ENCODE measurements around the gene PTCD1.

The PTCD1 gene

GRCh38 chr7:99372275-99373090 is 66.1 kb downstream of the PTCD1 start:
- Histone ChIP-seq H3K9ac (ENCODE audit: low read depth in 1 of 2, low read length in 2 of 2) (peak overlapping the region in 1 of 2 donors; percentile 17), H3K36me3 (ENCODE audit: control insufficient read depth in 2 of 2, insufficient read depth in 2 of 2, low read length in 2 of 2) (peaks cover 0 to 4% of the 10 kb centered on the region in 2 donors), H3K9me3 (ENCODE audit: control insufficient read depth in 2 of 2, low read length in 2 of 2) (no peaks in the 10 kb centered on the region), H3K27me3 (ENCODE audit: control insufficient read depth in 2 of 2, insufficient read depth in 2 of 2, low read length in 2 of 2) (no peaks in the 10 kb centered on the region), H3K4me1 (ENCODE audit: control insufficient read depth in 2 of 2, insufficient read depth in 2 of 2, low read length in 2 of 2) (peaks cover 11 to 15% of the 10 kb centered on the region in 2 donors), H3K4me3 (ENCODE audit: low read length in 2 of 2) (peak overlapping the region; percentile 4 to 57), H3K27ac (ENCODE audit: low read depth in 2 of 2, low read length in 2 of 2) (peak overlapping the region in 1 of 2 donors; percentile 40)

- H3K9ac ChIP-seq (ENCODE audit: low read depth in 1 of 2, low read length in 2 of 2) = no peak overlapping the region
- no peak overlapping the region for H3K27ac ChIP-seq (ENCODE audit: low read depth in 2 of 2, low read length in 2 of 2)
- no peaks in the 10 kb centered on the region for H3K27me3 ChIP-seq (ENCODE audit: control insufficient read depth in 2 of 2, insufficient read depth in 2 of 2, low read length in 2 of 2)
- no peaks in the 10 kb centered on the region for H3K9me3 ChIP-seq (ENCODE audit: control insufficient read depth in 2 of 2, low read length in 2 of 2)
- H3K4me1 ChIP-seq (ENCODE audit: control insufficient read depth in 2 of 2, insufficient read depth in 2 of 2, low read length in 2 of 2) = peaks cover 11 to 15% of the 10 kb centered on the region in 2 donors
- H3K36me3 ChIP-seq (ENCODE audit: control insufficient read depth in 2 of 2, insufficient read depth in 2 of 2, low read length in 2 of 2) = peaks cover 8 to 11% of the 10 kb centered on the region in 2 donors
- H3K4me3 ChIP-seq (ENCODE audit: low read length in 2 of 2) = no peak overlapping the region
Observed at GRCh38 chr7:99371376-99371920, 67.2 kb downstream of the PTCD1 start.

- Histone ChIP-seq H3K36me3 (ENCODE audit: control insufficient read depth in 2 of 2, insufficient read depth in 2 of 2, low read length in 2 of 2) (peaks cover 17 to 22% of the 10 kb centered on the region in 2 donors), H3K27me3 (ENCODE audit: control insufficient read depth in 2 of 2, insufficient read depth in 2 of 2, low read length in 2 of 2) (no peaks in the 10 kb centered on the region), H3K9me3 (ENCODE audit: control insufficient read depth in 2 of 2, low read length in 2 of 2) (no peaks in the 10 kb centered on the region), H3K9ac (ENCODE audit: low read depth in 1 of 2, low read length in 2 of 2) (no peak overlapping the region), H3K4me1 (ENCODE audit: control insufficient read depth in 2 of 2, insufficient read depth in 2 of 2, low read length in 2 of 2) (peaks cover 7 to 11% of the 10 kb centered on the region in 2 donors), H3K27ac (ENCODE audit: low read depth in 2 of 2, low read length in 2 of 2) (no peak overlapping the region), H3K4me3 (ENCODE audit: low read length in 2 of 2) (no peak overlapping the region)
Observed at GRCh38 chr7:99369767-99370391, 68.7 kb downstream of the PTCD1 start.

- no peaks in the 10 kb centered on the region for H3K27me3 ChIP-seq (ENCODE audit: control insufficient read depth in 2 of 2, insufficient read depth in 2 of 2, low read length in 2 of 2)
- peaks cover 24 to 31% of the 10 kb centered on the region in 2 donors for H3K36me3 ChIP-seq (ENCODE audit: control insufficient read depth in 2 of 2, insufficient read depth in 2 of 2, low read length in 2 of 2)
- no peaks in the 10 kb centered on the region for H3K9me3 ChIP-seq (ENCODE audit: control insufficient read depth in 2 of 2, low read length in 2 of 2)
- no peak overlapping the region for H3K9ac ChIP-seq (ENCODE audit: low read depth in 1 of 2, low read length in 2 of 2)
- peaks cover 7 to 8% of the 10 kb centered on the region in 2 donors for H3K4me1 ChIP-seq (ENCODE audit: control insufficient read depth in 2 of 2, insufficient read depth in 2 of 2, low read length in 2 of 2)
- no peak overlapping the region for H3K4me3 ChIP-seq (ENCODE audit: low read length in 2 of 2)
- H3K27ac ChIP-seq (ENCODE audit: low read depth in 2 of 2, low read length in 2 of 2) = no peak overlapping the region
Observed at GRCh38 chr7:99368750-99369389, 69.7 kb downstream of the PTCD1 start.

All from mucosa of rectum (tissue), 2 donors.